Endothelial cell of umbilical vein (primary cell): ENCODE results near the gene KIAA1958. TPM values are rescaled to one million over a fixed set of nuclear protein-coding genes. Genes with fewer than 3 reads are reported as not detected.

Experiments used
- BruUV-seq: library from RNA; stranded (reverse); fragments of 400-500 nt; replicated peaks from 2 replicates; lab custom pipeline; 2021; lab: Mats Ljungman, UMichigan
- CTCF ChIA-PET: fragments of 300-600, 350-600 bp; sonication (Branson Sonifier 250); formaldehyde crosslinking; loops from one replicate; lab custom pipeline; 2021; ENCODE audit warnings: antibody characterized with exemption, inconsistent platforms; lab: Charles Lee
- POLR2A ChIA-PET: fragments of 300-600, 350-600 bp; sonication (Branson Sonifier 250); formaldehyde crosslinking; loops from one replicate; lab custom pipeline; 2021; ENCODE audit warnings: antibody characterized with exemption, inconsistent platforms; lab: Charles Lee
- DNase-seq: peaks from one replicate; pipeline ENCODE4 v3.0.0-alpha.2; 2011; ENCODE audit warnings: low read depth, low spot score
- FAIRE-seq: peaks from 2 replicates; lab custom pipeline; 2011; peaks lifted over from hg19 to GRCh38; lab: Jason Lieb, UNC
- H2AFZ ChIP-seq: 2 replicates; pipeline ENCODE4 v1.6.0; 2012; ENCODE audit warnings: low read depth, low read length, control low read depth, inconsistent platforms
- H3K27ac ChIP-seq: 2 replicates; pipeline ENCODE4 v1.5.1; 2011; ENCODE audit warnings: low read depth, mild to moderate bottlenecking, control low read depth, low read length, moderate library complexity; ENCODE audit not compliant: insufficient read depth
- H3K27me3 ChIP-seq, 2 experiments: 2 replicates each; pipeline versions ENCODE4 v1.6.0 to v1.6.1; 2011; ENCODE audit warnings: low read length in 2 of 2, mixed read lengths in 1 of 2; ENCODE audit not compliant: control insufficient read depth in 2 of 2, insufficient read depth in 2 of 2
- H3K36me3 ChIP-seq, 2 experiments: 2 replicates in 1 of 2; 3 replicates in 1 of 2; pipeline ENCODE4 v1.5.1; 2011; ENCODE audit warnings: low read length in 2 of 2, mild to moderate bottlenecking in 1 of 2, moderate library complexity in 1 of 2; ENCODE audit not compliant: control insufficient read depth in 2 of 2, insufficient read depth in 2 of 2; ENCODE audit errors: extremely low read depth in 1 of 2
- H3K4me1 ChIP-seq: 3 replicates; pipeline ENCODE4 v1.5.1; 2011; ENCODE audit warnings: mild to moderate bottlenecking, low read length; ENCODE audit not compliant: control insufficient read depth, insufficient read depth; ENCODE audit errors: extremely low read depth
- H3K4me2 ChIP-seq: 2 replicates; pipeline ENCODE4 v1.6.1; 2011; ENCODE audit warnings: low read length, control low read depth, mixed read lengths; ENCODE audit not compliant: insufficient read depth
- H3K4me3 ChIP-seq, 3 experiments: fragments of 200-600 bp in 1 of 3; sonication (generic), shearing (Covaris generic) in 1 of 3; replicated peaks in 1 of 3; 2 replicates each; pipeline ENCODE4 v1.5.1; 2011 to 2016; ENCODE audit warnings: control low read depth in 3 of 3, low read length in 3 of 3, mild to moderate bottlenecking in 2 of 3, inconsistent platforms in 1 of 3, low read depth in 1 of 3, moderate library complexity in 1 of 3; ENCODE audit not compliant: insufficient read depth in 1 of 3
- H3K79me2 ChIP-seq: 2 replicates; pipeline ENCODE4 v1.6.0; 2012; ENCODE audit warnings: low read length, inconsistent platforms; ENCODE audit not compliant: control insufficient read depth, insufficient read depth
- H3K9ac ChIP-seq: replicated peaks from 2 replicates; pipeline ENCODE3; 2011; ENCODE audit warnings: low read length, control low read depth; ENCODE audit not compliant: insufficient read depth; ENCODE audit errors: extremely low read depth
- H3K9me1 ChIP-seq: replicated peaks from 3 replicates; pipeline ENCODE4 v1.6.0; 2011; ENCODE audit warnings: mild to moderate bottlenecking, low read length; ENCODE audit not compliant: control insufficient read depth, insufficient read depth; ENCODE audit errors: extremely low read depth
- H3K9me3 ChIP-seq: replicated peaks from 2 replicates; pipeline ENCODE4 v1.5.1; 2012; ENCODE audit warnings: low read length, inconsistent platforms; ENCODE audit not compliant: control insufficient read depth, insufficient read depth
- H4K20me1 ChIP-seq: replicated peaks from 2 replicates; pipeline ENCODE3; 2011; ENCODE audit warnings: mild to moderate bottlenecking, low read length; ENCODE audit not compliant: control insufficient read depth, insufficient read depth; ENCODE audit errors: extremely low read depth
- EZH2 ChIP-seq: IDR thresholded peaks from 2 replicates; pipeline ENCODE4 v1.6.1; 2012; ENCODE audit warnings: borderline replicate concordance, low read depth, mild to moderate bottlenecking, moderate library complexity, low read length, inconsistent platforms; ENCODE audit not compliant: severe bottlenecking
- FOS ChIP-seq: IDR thresholded peaks from 2 replicates; pipeline ENCODE4 v1.6.1; 2011; ENCODE audit warnings: mild to moderate bottlenecking, low read length, moderate library complexity, borderline replicate concordance; ENCODE audit not compliant: insufficient read depth
- GATA2 ChIP-seq: IDR thresholded peaks from 2 replicates; pipeline ENCODE4 v1.7.0; 2011; ENCODE audit warnings: low read depth, mild to moderate bottlenecking, moderate library complexity, mixed read lengths, low read length; ENCODE audit not compliant: insufficient read length, insufficient read depth
- JUN ChIP-seq: IDR thresholded peaks from 2 replicates; pipeline ENCODE4 v1.6.1; 2011; ENCODE audit warnings: borderline replicate concordance, low read depth; ENCODE audit not compliant: insufficient read length, insufficient read depth
- MYC ChIP-seq: IDR thresholded peaks from one replicate; pipeline ENCODE4 v1.6.1; 2011; ENCODE audit warnings: mild to moderate bottlenecking, low read depth, low read length
- POLR2A ChIP-seq: IDR thresholded peaks from 2 replicates; pipeline ENCODE4 v1.6.1; 2012; ENCODE audit warnings: low read depth, mild to moderate bottlenecking, control low read depth, low read length
- POLR2AphosphoS5 ChIP-seq: IDR thresholded peaks from 2 replicates; pipeline ENCODE4 v1.6.1; 2012; ENCODE audit warnings: low read depth, mild to moderate bottlenecking, control low read depth, low read length, moderate library complexity; ENCODE audit not compliant: insufficient read depth
- dilution Hi-C: fragments of 300-500 bp; cut with MboI; formaldehyde crosslinking; loops from one replicate; pipeline ENCODE4 v1.15.0; 2019; ENCODE audit warnings: low sequenced_read_pairs; ENCODE audit not compliant: extremely low pct_ligation_motif_present
- intact Hi-C: fragments of 100-400 bp; cut with micrococcal nuclease; formaldehyde crosslinking; loops from one replicate; pipeline ENCODE4 v1.10.0; 2022
- polyA plus RNA-seq, 4 experiments: library from polyadenylated mRNA; depleted of rRNA in 3 of 4; stranded (reverse) in 3 of 4; unstranded in 1 of 4; fragments of >200 nt; gene quantifications; 2 replicates each; pipeline versions ENCODE4 v1.2.1 to v1.2.3, GENCODE V29; 2011 to 2012; ENCODE audit warnings: missing spikeins in 1 of 4
- total RNA-seq: library from RNA; stranded (reverse); gene quantifications from 2 replicates; pipeline ENCODE4 v1.2.3, GENCODE V29; 2021
- TF ChIP-seq, protein P1 (sequence below), 2 donors: IDR thresholded peaks; 1 replicate in 1 of 2; 2 replicates in 1 of 2; pipeline ENCODE4 v1.5.1; 2011; ENCODE audit warnings: low read length in 2 of 2, mild to moderate bottlenecking in 2 of 2, moderate library complexity in 2 of 2, control low read depth in 1 of 2, inconsistent platforms in 1 of 2, low read depth in 1 of 2; ENCODE audit not compliant: insufficient read depth in 1 of 2; ENCODE audit errors: extremely low read depth in 1 of 2
- TF ChIP-seq, protein P2 (sequence below): IDR thresholded peaks from 2 replicates; pipeline ENCODE4 v1.6.1; 2011; ENCODE audit not compliant: insufficient read depth, insufficient read length

The KIAA1958 gene
- total and polyA plus RNA-seq, 2 donors (not counting 3 experiments of a cell fraction or from before 2014, with no cell fraction given), result 1.7 to 5.0 TPM

DNA sequence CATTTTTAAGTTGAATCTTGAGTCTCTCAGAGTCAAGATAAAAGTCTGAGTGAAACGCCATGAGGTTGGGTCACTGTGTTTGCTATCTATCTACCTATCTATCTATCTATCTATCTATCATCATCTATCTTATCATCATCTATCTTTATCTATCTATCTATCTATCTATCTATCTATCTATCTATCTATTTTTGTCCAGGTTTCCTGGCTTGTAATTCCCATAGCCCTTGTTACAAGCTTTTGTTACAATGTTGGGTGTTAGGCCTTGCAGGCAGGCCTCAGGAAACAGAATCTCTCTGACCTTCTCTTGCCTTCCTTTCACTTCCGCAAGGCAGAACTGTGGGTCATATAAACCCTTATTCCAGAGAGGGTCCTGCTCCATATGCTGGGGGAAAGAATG is 12.6 kb upstream of the KIAA1958 start:
- TF ChIP-seq, protein P1, sequence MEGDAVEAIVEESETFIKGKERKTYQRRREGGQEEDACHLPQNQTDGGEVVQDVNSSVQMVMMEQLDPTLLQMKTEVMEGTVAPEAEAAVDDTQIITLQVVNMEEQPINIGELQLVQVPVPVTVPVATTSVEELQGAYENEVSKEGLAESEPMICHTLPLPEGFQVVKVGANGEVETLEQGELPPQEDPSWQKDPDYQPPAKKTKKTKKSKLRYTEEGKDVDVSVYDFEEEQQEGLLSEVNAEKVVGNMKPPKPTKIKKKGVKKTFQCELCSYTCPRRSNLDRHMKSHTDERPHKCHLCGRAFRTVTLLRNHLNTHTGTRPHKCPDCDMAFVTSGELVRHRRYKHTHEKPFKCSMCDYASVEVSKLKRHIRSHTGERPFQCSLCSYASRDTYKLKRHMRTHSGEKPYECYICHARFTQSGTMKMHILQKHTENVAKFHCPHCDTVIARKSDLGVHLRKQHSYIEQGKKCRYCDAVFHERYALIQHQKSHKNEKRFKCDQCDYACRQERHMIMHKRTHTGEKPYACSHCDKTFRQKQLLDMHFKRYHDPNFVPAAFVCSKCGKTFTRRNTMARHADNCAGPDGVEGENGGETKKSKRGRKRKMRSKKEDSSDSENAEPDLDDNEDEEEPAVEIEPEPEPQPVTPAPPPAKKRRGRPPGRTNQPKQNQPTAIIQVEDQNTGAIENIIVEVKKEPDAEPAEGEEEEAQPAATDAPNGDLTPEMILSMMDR (IDR thresholded peaks at IDR 0.05; ENCODE audit: extremely low read depth in 1 of 2, insufficient read depth in 1 of 2, low read depth in 1 of 2, low read length in 2 of 2), result no peak
- no peak for TF ChIP-seq GATA2
- no peak for TF ChIP-seq POLR2A
- no peak for TF ChIP-seq JUN
- TF ChIP-seq POLR2AphosphoS5, result no peak
- TF ChIP-seq, protein P2, sequence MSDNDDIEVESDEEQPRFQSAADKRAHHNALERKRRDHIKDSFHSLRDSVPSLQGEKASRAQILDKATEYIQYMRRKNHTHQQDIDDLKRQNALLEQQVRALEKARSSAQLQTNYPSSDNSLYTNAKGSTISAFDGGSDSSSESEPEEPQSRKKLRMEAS, result no peak
- no peak for TF ChIP-seq FOS
- no peak for TF ChIP-seq MYC
- no peak for TF ChIP-seq EZH2
- dilution Hi-C loops (no loop called here), intact Hi-C loops (no loop called here)
- Histone ChIP-seq H3K27ac (no peak overlapping the region), H3K4me3 (no peak overlapping the region), H3K9me1 (no peaks in the 10 kb centered on the region), H3K79me2 (no peaks in the 10 kb centered on the region), H3K9ac (no peak overlapping the region), H3K36me3 (no peaks in the 10 kb centered on the region), H3K4me1 (no peaks in the 10 kb centered on the region), H3K9me3 (no peaks in the 10 kb centered on the region), H3K27me3 (no peaks in the 10 kb centered on the region), H4K20me1 (no peaks in the 10 kb centered on the region), H3K4me2 (no peak overlapping the region), H2AFZ (no peak overlapping the region)
- CTCF ChIA-PET, result interaction anchor here (1.4 kb wide), 1 partner anchor 10 kb away, joined by 3 read pairs; no protein-coding TSS in a partner anchor
- POLR2A ChIA-PET, result no interaction called here
- no peak for DNase-seq
- BruUV-seq, result no TSS peak
- no peak for FAIRE-seq
